PC-9 (cell line): ENCODE measurements around the gene COPG1. TPM values are rescaled to one million over a fixed set of nuclear protein-coding genes. Genes with fewer than 3 reads are reported as not detected.

ENCODE experiments used
- BruUV-seq: library from RNA; stranded (reverse); fragments of 400-500 nt; replicated peaks from 2 replicates; lab custom pipeline; 2021; lab: Mats Ljungman, UMichigan
- CTCF ChIA-PET: fragments of 300-600 bp; sonication (Branson Sonifier 250); formaldehyde crosslinking; loops from one replicate; lab custom pipeline; 2022; ENCODE audit warnings: antibody characterized with exemption; lab: Charles Lee
- POLR2A ChIA-PET: fragments of 300-600 bp; sonication (Branson Sonifier 250); formaldehyde crosslinking; loops from one replicate; lab custom pipeline; 2022; ENCODE audit warnings: antibody characterized with exemption; ENCODE audit not compliant: unreplicated experiment; lab: Charles Lee
- DNase-seq, 2 experiments: peaks; one replicate each; pipeline versions ENCODE4 v3.0.0 to v3.0.0-alpha.2; 2015 to 2022; ENCODE audit warnings: mixed read lengths in 1 of 2
- H2AFZ ChIP-seq: fragments of 200-600 bp; sonication (generic); 2 replicates; pipeline ENCODE4 v1.8.1; 2017; ENCODE audit warnings: antibody characterized with exemption
- H3F3A ChIP-seq: fragments of 200-600 bp; sonication (generic); 2 replicates; pipeline ENCODE4 v1.8.1; 2017; ENCODE audit warnings: antibody characterized with exemption, mild to moderate bottlenecking, low read depth; ENCODE audit not compliant: insufficient read depth
- H3K27ac ChIP-seq: fragments of 200-600 bp; sonication (generic); 2 replicates; pipeline ENCODE4 v1.6.1; 2016; ENCODE audit warnings: mixed run types
- H3K27me3 ChIP-seq: fragments of 200-600 bp; sonication (generic); 2 replicates; pipeline ENCODE4 v1.6.1; 2016; ENCODE audit warnings: low read depth, mixed run types; ENCODE audit not compliant: insufficient read depth
- H3K36me3 ChIP-seq: fragments of 200-600 bp; sonication (generic); 2 replicates; pipeline ENCODE4 v1.6.1; 2016; ENCODE audit warnings: low read depth, mixed run types
- H3K4me1 ChIP-seq: fragments of 200-600 bp; sonication (generic); replicated peaks from 2 replicates; pipeline ENCODE4 v1.6.1; 2016; ENCODE audit warnings: mixed run types; ENCODE audit not compliant: insufficient read depth
- H3K4me2 ChIP-seq: fragments of 200-600 bp; sonication (generic); 2 replicates; pipeline ENCODE4 v1.6.1; 2017; ENCODE audit warnings: mixed run types
- H3K4me3 ChIP-seq: fragments of 200-600 bp; sonication (generic); 2 replicates; pipeline ENCODE4 v1.6.1; 2016; ENCODE audit warnings: mixed run types
- H3K79me2 ChIP-seq: fragments of 200-600 bp; sonication (generic); 2 replicates; pipeline ENCODE4 v1.6.1; 2017; ENCODE audit warnings: low read depth, mixed run types
- H3K9me2 ChIP-seq: fragments of 200-600 bp; sonication (generic); 2 replicates; pipeline ENCODE4 v1.8.1; 2017; ENCODE audit warnings: mild to moderate bottlenecking; ENCODE audit not compliant: insufficient read depth
- H3K9me3 ChIP-seq: fragments of 200-600 bp; sonication (generic); 2 replicates; pipeline ENCODE4 v1.8.1; 2016; ENCODE audit warnings: low read depth; ENCODE audit not compliant: insufficient read depth
- H4K20me1 ChIP-seq: fragments of 200-600 bp; sonication (generic); 2 replicates; pipeline ENCODE4 v1.8.1; 2017; ENCODE audit not compliant: insufficient read depth
- CTCF ChIP-seq: fragments of 200-600 bp; sonication (generic); conservative IDR thresholded peaks from 2 replicates; pipeline ENCODE4 v1.6.1; 2017; ENCODE audit warnings: mixed run types, antibody characterized with exemption, mild to moderate bottlenecking, moderate library complexity
- EZH2 ChIP-seq: fragments of 200-600 bp; sonication (generic); IDR thresholded peaks from 2 replicates; pipeline ENCODE4 v1.8.0; 2017; ENCODE audit warnings: antibody characterized with exemption, low read depth
- intact Hi-C: fragments of 100-400 bp; cut with micrococcal nuclease; formaldehyde crosslinking; loops from one replicate; pipeline ENCODE4 v1.10.0; 2022; ENCODE audit not compliant: unreplicated experiment
- total RNA-seq: library from RNA; stranded (reverse); gene quantifications from 2 replicates; pipeline ENCODE4 v1.2.3, GENCODE V29; 2021

COPG1 gene
- total RNA-seq, 1 experiment from 2014 or later, result 212 TPM

DNA sequence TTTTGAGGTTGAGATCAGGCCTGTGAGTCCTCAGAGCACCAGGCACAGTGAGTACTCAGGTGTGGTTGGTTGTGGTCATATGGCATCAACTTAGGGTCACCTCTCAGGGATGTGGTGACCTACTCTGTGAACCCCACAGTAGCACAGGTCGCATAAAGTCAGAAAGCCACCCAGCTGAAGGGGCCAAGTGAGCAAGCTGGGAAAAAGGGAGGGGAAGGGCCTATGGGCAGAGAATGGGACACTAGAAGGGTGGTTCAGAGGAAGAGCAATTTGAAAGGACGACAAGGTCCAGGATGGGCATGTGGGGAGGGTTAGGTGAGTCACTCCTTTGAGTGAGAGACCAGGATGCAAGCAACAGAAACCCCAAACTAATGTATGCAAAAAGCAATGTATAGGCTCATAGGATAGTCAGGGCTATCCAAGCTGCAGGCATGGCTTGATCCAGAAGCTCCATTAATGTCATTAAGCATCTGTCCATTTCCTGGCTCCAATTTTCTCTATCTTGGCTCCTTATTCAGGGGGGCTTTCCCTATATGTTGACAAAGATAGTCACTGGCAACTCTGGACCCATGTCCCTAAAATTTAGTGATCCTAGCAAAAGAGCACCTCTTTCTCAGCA, 62.7 kb downstream of the COPG1 start:
- H3K4me1 ChIP-seq, result peaks cover 20% of the 10 kb centered on the region
- H3K4me2 ChIP-seq, result no peak overlapping the region
- no peak for TF ChIP-seq CTCF
- TF ChIP-seq EZH2, result no peak
- no peak overlapping the region for H3K27ac ChIP-seq
- H3K27me3 ChIP-seq, result no peaks in the 10 kb centered on the region
- H2AFZ ChIP-seq, result no peak overlapping the region
- intact Hi-C loops, result loop anchor here (5.0 to 10.0 kb wide), 3 partner anchors 35 to 340 kb away; partner anchors contain the start of gene HMCES
- no TSS peak for BruUV-seq
- ChIA-PET CTCF (no interaction called here), POLR2A (no interaction called here)
- H3K9me2 ChIP-seq, result no peaks in the 10 kb centered on the region
- H4K20me1 ChIP-seq, result no peaks in the 10 kb centered on the region
- H3F3A ChIP-seq, result peaks cover 21% of the 10 kb centered on the region; the same call in 1 of the 2 replicates
- H3K79me2 ChIP-seq, result no peaks in the 10 kb centered on the region; the same call in 1 of the 2 replicates
- no peak for DNase-seq
- H3K4me3 ChIP-seq, result no peak overlapping the region
- H3K9me3 ChIP-seq, result no peaks in the 10 kb centered on the region
- H3K36me3 ChIP-seq, result no peaks in the 10 kb centered on the region

DNA sequence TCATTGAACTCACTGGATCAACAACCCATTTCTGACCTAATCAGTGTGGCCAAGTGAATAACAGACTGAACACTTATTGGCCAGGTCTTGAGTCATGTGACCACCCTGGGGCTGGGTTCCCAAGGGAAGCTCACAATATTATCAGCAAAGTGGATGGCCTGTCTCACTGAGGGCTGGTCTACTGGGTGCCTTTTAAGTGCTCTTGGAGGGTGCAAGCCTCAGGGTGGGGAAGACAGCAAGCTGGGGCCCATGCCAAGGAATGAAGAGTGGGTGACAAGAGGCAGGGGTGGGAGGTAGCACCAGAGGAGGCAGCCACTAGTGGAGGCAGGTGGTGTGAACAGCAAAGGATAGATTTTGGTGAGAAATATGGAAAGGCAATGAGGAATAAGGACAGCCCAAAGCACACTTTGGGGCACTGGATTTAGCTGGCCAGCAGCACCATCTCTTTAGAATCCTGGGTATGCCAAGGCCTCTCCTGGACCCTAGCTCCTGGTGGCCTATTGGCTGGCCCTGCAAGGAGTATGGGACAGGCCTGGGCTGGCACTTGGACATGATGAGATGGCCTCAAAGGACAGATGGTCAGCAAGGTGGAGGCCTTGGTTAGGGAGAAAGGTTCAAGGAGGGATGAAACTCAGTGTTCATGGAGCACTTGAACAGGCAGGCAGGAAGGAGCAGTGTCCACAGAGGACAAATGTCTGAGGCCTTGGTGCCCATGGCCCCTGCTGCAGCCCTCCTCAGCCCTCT, 63.4 kb downstream of the COPG1 start:
- H2AFZ ChIP-seq, result no peak overlapping the region
- peaks cover 21% of the 10 kb centered on the region; the same call in 1 of the 2 replicates for H3F3A ChIP-seq
- ChIA-PET CTCF (no interaction called here), POLR2A (no interaction called here)
- no peaks in the 10 kb centered on the region for H3K9me3 ChIP-seq
- DNase-seq, result no peak
- H3K4me3 ChIP-seq, result no peak overlapping the region
- no peaks in the 10 kb centered on the region for H3K36me3 ChIP-seq
- H4K20me1 ChIP-seq, result no peaks in the 10 kb centered on the region
- H3K27me3 ChIP-seq, result no peaks in the 10 kb centered on the region
- intact Hi-C loops, result loop anchor here (5.0 to 10.0 kb wide), 3 partner anchors 36 to 341 kb away; partner anchors contain the start of gene HMCES
- TF ChIP-seq CTCF, result no peak
- TF ChIP-seq EZH2, result no peak
- H3K27ac ChIP-seq, result no peak overlapping the region
- no peak overlapping the region for H3K4me2 ChIP-seq
- no peaks in the 10 kb centered on the region for H3K9me2 ChIP-seq
- H3K4me1 ChIP-seq, result peaks cover 20% of the 10 kb centered on the region
- no TSS peak for BruUV-seq
- no peaks in the 10 kb centered on the region; the same call in 1 of the 2 replicates for H3K79me2 ChIP-seq

GRCh38 chr3:129313415-129313664, 63.9 kb downstream of the COPG1 start:
- Histone ChIP-seq H3K79me2 (no peaks in the 10 kb centered on the region; the same call in 1 of the 2 replicates), H3K4me3 (no peak overlapping the region), H3K9me2 (no peaks in the 10 kb centered on the region), H3K36me3 (no peaks in the 10 kb centered on the region), H3K27ac (no peak overlapping the region), H3K4me2 (no peak overlapping the region), H3K27me3 (no peaks in the 10 kb centered on the region), H4K20me1 (no peaks in the 10 kb centered on the region), H3K4me1 (peaks cover 20% of the 10 kb centered on the region), H3F3A (peaks cover 21% of the 10 kb centered on the region; the same call in 1 of the 2 replicates), H2AFZ (no peak overlapping the region), H3K9me3 (no peaks in the 10 kb centered on the region)
- DNase-seq, result no peak
- TF ChIP-seq EZH2 (no peak), CTCF (no peak)
- ChIA-PET POLR2A (no interaction called here), CTCF (no interaction called here)
- intact Hi-C loops, result loop anchor here (5.0 to 10.0 kb wide), 3 partner anchors 36 to 341 kb away; partner anchors contain the start of gene HMCES
- no TSS peak for BruUV-seq
